Hepatocyte (in vitro differentiated cells): ENCODE results near the gene NOP56. TPM values are rescaled to one million over a fixed set of nuclear protein-coding genes. Genes with fewer than 3 reads are reported as not detected.

ENCODE experiments used
- DNase-seq: peaks from one replicate; pipeline ENCODE4 v3.0.0-alpha.2; 2016; ENCODE audit warnings: low spot score
- H2AFZ ChIP-seq: fragments of 200-600 bp; sonication (generic); 2 replicates; pipeline ENCODE4 v1.6.0; 2016; ENCODE audit warnings: antibody characterized with exemption, mild to moderate bottlenecking
- H3K27ac ChIP-seq: fragments of 200-600 bp; sonication (generic); 2 replicates; pipeline ENCODE4 v1.5.1; 2016; ENCODE audit warnings: mild to moderate bottlenecking
- H3K27me3 ChIP-seq: fragments of 200-600 bp; sonication (generic); 2 replicates; pipeline ENCODE4 v1.6.1; 2016
- H3K36me3 ChIP-seq: fragments of 200-600 bp; sonication (generic); replicated peaks from 2 replicates; pipeline ENCODE4 v1.5.1; 2016; ENCODE audit warnings: low read depth; ENCODE audit not compliant: insufficient read depth
- H3K4me1 ChIP-seq: fragments of 200-600 bp; sonication (generic); 2 replicates; pipeline ENCODE4 v1.5.1; 2016; ENCODE audit warnings: mild to moderate bottlenecking, moderate library complexity; ENCODE audit not compliant: insufficient read depth
- H3K4me2 ChIP-seq: fragments of 200-600 bp; sonication (generic); 2 replicates; pipeline ENCODE4 v1.6.0; 2016
- H3K4me3 ChIP-seq: fragments of 200-600 bp; sonication (generic); 2 replicates; pipeline ENCODE4 v1.5.1; 2016; ENCODE audit warnings: mild to moderate bottlenecking
- H3K79me2 ChIP-seq: fragments of 200-600 bp; sonication (generic); 2 replicates; pipeline ENCODE4 v1.6.0; 2017; ENCODE audit warnings: mild to moderate bottlenecking
- H3K9me2 ChIP-seq: fragments of 200-600 bp; sonication (generic); replicated peaks from 2 replicates; pipeline ENCODE4 v1.6.0; 2017; ENCODE audit warnings: mild to moderate bottlenecking; ENCODE audit not compliant: insufficient read depth
- H3K9me3 ChIP-seq: fragments of 200-600 bp; sonication (generic); 2 replicates; pipeline ENCODE4 v1.5.1; 2016; ENCODE audit warnings: low read depth, mild to moderate bottlenecking
- H4K20me1 ChIP-seq: fragments of 200-600 bp; sonication (generic); 2 replicates; pipeline ENCODE4 v1.6.0; 2016; ENCODE audit warnings: mild to moderate bottlenecking; ENCODE audit not compliant: insufficient read depth, poor library complexity, severe bottlenecking
- CTCF ChIP-seq: fragments of 200-600 bp; sonication (generic); IDR thresholded peaks from 2 replicates; pipeline ENCODE4 v1.5.1; 2016; ENCODE audit warnings: antibody characterized with exemption, mild to moderate bottlenecking; ENCODE audit not compliant: poor library complexity
- EZH2 ChIP-seq: fragments of 200-600 bp; sonication (generic); IDR thresholded peaks from 2 replicates; pipeline ENCODE4 v1.6.1; 2016; ENCODE audit warnings: antibody characterized with exemption, mild to moderate bottlenecking, borderline replicate concordance
- EZH2phosphoT487 ChIP-seq: fragments of 200-600 bp; sonication (generic); IDR thresholded peaks from one replicate; pipeline ENCODE4 v1.6.1; 2018; ENCODE audit warnings: antibody characterized with exemption, mild to moderate bottlenecking, low read depth, moderate library complexity; ENCODE audit not compliant: unreplicated experiment, severe bottlenecking
- WGBS: methylation state at CpG from one replicate; pipeline ENCODE4 v1.1.6; 2016; ENCODE audit warnings: low lambda C conversion rate; ENCODE audit errors: missing lambda C conversion rate; 5-methylcytosine and 5-hydroxymethylcytosine counted together
- polyA plus RNA-seq: library from polyadenylated mRNA; unstranded; fragments of >200 nt; fragmentation: Nextera tagmentation; extraction: Ambion mirVana; gene quantifications from 2 replicates; pipeline ENCODE4 v1.2.1, GENCODE V29; 2016
- total RNA-seq: library from RNA; depleted of rRNA; stranded (reverse); fragments of >200 nt; gene quantifications from 2 replicates; pipeline ENCODE4 v1.2.3, GENCODE V29; 2014

Gene NOP56
- total and polyA plus RNA-seq, 2 experiments from 2014 or later, result 102 to 192 TPM

GRCh38 chr20:2687514-2687913 lies 35.1 kb downstream of the NOP56 start:
- H3K4me2 ChIP-seq, result peak overlapping the region; percentile 61
- H2AFZ ChIP-seq, result peak overlapping the region; percentile 3
- TF ChIP-seq EZH2 (no peak), EZH2phosphoT487 (no peak), CTCF (no peak)
- peaks cover 33% of the 10 kb centered on the region for H3K27me3 ChIP-seq
- no peak overlapping the region for H3K27ac ChIP-seq
- no peak overlapping the region for H3K4me3 ChIP-seq
- no peaks in the 10 kb centered on the region for H4K20me1 ChIP-seq
- no peak for DNase-seq
- WGBS, result 40% methylated on average over 6 of the region's 6 CpGs
- no peaks in the 10 kb centered on the region for H3K36me3 ChIP-seq
- no peaks in the 10 kb centered on the region for H3K9me2 ChIP-seq
- H3K79me2 ChIP-seq, result no peaks in the 10 kb centered on the region
- H3K4me1 ChIP-seq, result no peaks in the 10 kb centered on the region
- H3K9me3 ChIP-seq, result no peaks in the 10 kb centered on the region

DNA sequence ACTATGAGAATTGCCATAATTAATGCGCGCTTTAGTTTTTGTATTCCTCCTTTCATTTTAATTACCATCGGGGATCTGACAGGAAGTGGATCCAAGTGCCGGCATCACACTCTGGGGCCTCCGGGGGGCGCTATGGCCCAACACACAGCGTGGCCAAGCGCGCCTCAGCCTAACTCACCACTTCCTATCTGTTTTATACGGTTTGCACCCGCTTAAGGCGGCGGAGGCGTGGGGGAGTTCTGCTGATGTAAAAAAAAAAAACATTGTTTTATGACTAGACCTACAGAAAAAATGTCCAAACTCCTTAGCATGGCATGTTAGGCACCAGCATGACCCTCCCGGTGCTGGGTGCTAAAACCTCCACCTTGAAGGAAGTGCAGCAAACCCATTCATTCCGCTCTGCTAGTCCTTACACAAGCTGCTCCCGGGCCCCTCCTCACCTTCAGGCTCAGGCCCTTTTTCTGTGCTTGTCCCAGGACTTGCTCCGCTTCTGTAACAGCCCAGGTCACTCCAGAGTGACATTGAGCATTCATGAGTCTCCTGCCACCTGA lies 35.7 kb downstream of the NOP56 start:
- H2AFZ ChIP-seq, result peak overlapping the region; percentile 3
- no peaks in the 10 kb centered on the region for H3K9me3 ChIP-seq
- TF ChIP-seq EZH2phosphoT487 (no peak), CTCF (peak; percentile 76), EZH2 (no peak)
- H3K4me1 ChIP-seq, result no peaks in the 10 kb centered on the region
- H3K27me3 ChIP-seq, result peaks cover 33% of the 10 kb centered on the region
- peak overlapping the region; percentile 61 for H3K4me2 ChIP-seq
- no peaks in the 10 kb centered on the region for H4K20me1 ChIP-seq
- H3K9me2 ChIP-seq, result no peaks in the 10 kb centered on the region
- no peaks in the 10 kb centered on the region for H3K79me2 ChIP-seq
- 16% methylated on average over 18 of the region's 18 CpGs for WGBS
- no peak overlapping the region for H3K4me3 ChIP-seq
- no peaks in the 10 kb centered on the region for H3K36me3 ChIP-seq
- DNase-seq, result peak; percentile 76
- H3K27ac ChIP-seq, result no peak overlapping the region

- Histone ChIP-seq H3K9me3 (no peaks in the 10 kb centered on the region), H3K27me3 (peaks cover 49% of the 10 kb centered on the region), H3K4me2 (no peak overlapping the region), H3K27ac (no peak overlapping the region), H4K20me1 (no peaks in the 10 kb centered on the region), H3K9me2 (no peaks in the 10 kb centered on the region), H3K36me3 (no peaks in the 10 kb centered on the region), H3K4me1 (no peaks in the 10 kb centered on the region), H3K79me2 (no peaks in the 10 kb centered on the region), H2AFZ (no peak overlapping the region), H3K4me3 (no peak overlapping the region)
- 96% methylated on average over 3 of the region's 3 CpGs for WGBS
- no peak for TF ChIP-seq CTCF
- no peak for TF ChIP-seq EZH2phosphoT487
- no peak for TF ChIP-seq EZH2
- DNase-seq, result no peak
These were observed 37.8 kb downstream of the NOP56 start for GRCh38 chr20:2690213-2690612.

DNA sequence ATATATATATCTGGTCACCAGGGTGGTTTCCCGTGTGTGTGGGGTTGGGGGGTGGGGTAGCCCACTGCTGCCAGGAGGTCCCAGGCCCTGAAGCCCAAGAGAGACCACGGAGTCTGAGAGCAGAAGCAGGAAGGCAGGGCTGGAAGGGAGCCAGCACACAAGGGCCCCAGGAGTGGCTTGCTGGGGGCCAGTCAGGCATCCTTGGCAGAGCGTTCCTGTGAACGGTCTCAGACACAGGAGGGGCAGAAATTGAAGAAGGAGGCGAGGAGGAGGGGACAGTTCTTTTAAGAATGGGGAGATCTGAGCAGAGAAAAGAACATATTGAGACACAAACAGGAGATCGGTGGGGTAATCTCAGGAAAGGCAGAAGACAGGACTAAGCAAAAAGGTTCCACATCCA lies 38.3 kb downstream of the NOP56 start:
- H3K9me2 ChIP-seq, result no peaks in the 10 kb centered on the region
- TF ChIP-seq EZH2phosphoT487 (no peak), CTCF (no peak), EZH2 (no peak)
- no peaks in the 10 kb centered on the region for H3K4me1 ChIP-seq
- H3K27ac ChIP-seq, result no peak overlapping the region
- no peak overlapping the region for H2AFZ ChIP-seq
- H3K79me2 ChIP-seq, result no peaks in the 10 kb centered on the region
- H3K4me3 ChIP-seq, result no peak overlapping the region
- no peaks in the 10 kb centered on the region for H3K36me3 ChIP-seq
- no peak overlapping the region for H3K4me2 ChIP-seq
- 73% methylated on average over 5 of the region's 6 CpGs for WGBS
- peaks cover 47% of the 10 kb centered on the region for H3K27me3 ChIP-seq
- H3K9me3 ChIP-seq, result no peaks in the 10 kb centered on the region
- H4K20me1 ChIP-seq, result no peaks in the 10 kb centered on the region
- no peak for DNase-seq
